HUES64 (cell line): ENCODE results near the gene EPG5.

ENCODE experiments used
- H3K27ac ChIP-seq: 2 replicates; pipeline ENCODE4 v1.7.0; 2013; ENCODE audit warnings: low read depth, low read length, inconsistent platforms
- H3K27me3 ChIP-seq: 2 replicates; pipeline ENCODE4 v1.6.1; 2013; ENCODE audit warnings: mild to moderate bottlenecking, low read length; ENCODE audit not compliant: insufficient read depth
- H3K36me3 ChIP-seq: 2 replicates; pipeline ENCODE4 v1.6.1; 2013; ENCODE audit warnings: mild to moderate bottlenecking, low read length; ENCODE audit not compliant: insufficient read depth
- H3K4me1 ChIP-seq: 2 replicates; pipeline ENCODE4 v1.6.1; 2013; ENCODE audit warnings: mild to moderate bottlenecking, low read length, moderate library complexity; ENCODE audit not compliant: insufficient read depth
- H3K4me3 ChIP-seq: 2 replicates; pipeline ENCODE4 v1.5.1; 2013; ENCODE audit warnings: mild to moderate bottlenecking, low read length, moderate library complexity
- H3K9ac ChIP-seq: 2 replicates; pipeline ENCODE4 v1.6.1; 2013; ENCODE audit warnings: mild to moderate bottlenecking, low read depth, low read length
- H3K9me3 ChIP-seq: 2 replicates; pipeline ENCODE4 v1.6.1; 2013; ENCODE audit warnings: low read depth, low read length; ENCODE audit not compliant: insufficient read depth
- WGBS: fragments of 150-250, 120-280 bp; methylation state at CpG from one replicate; pipeline ENCODE4 v1.1.7; 2013; ENCODE audit warnings: missing lambda C conversion rate; 5-methylcytosine and 5-hydroxymethylcytosine counted together

Gene EPG5

GRCh38 chr18:45913276-45913675, 53.9 kb downstream of the EPG5 start:
- Histone ChIP-seq H3K4me3 (no peak overlapping the region), H3K9me3 (no peaks in the 10 kb centered on the region), H3K27ac (no peak overlapping the region), H3K9ac (no peak overlapping the region), H3K36me3 (peaks cover 72% of the 10 kb centered on the region), H3K4me1 (no peaks in the 10 kb centered on the region), H3K27me3 (no peaks in the 10 kb centered on the region)
- WGBS: 96% methylated on average over 4 of the region's 4 CpGs

GRCh38 chr18:45910405-45911023, 56.6 kb downstream of the EPG5 start:
- Histone ChIP-seq H3K36me3 (peaks cover 67% of the 10 kb centered on the region), H3K9ac (no peak overlapping the region), H3K4me1 (no peaks in the 10 kb centered on the region), H3K27ac (no peak overlapping the region), H3K9me3 (no peaks in the 10 kb centered on the region), H3K4me3 (no peak overlapping the region), H3K27me3 (no peaks in the 10 kb centered on the region)
- 55% methylated on average over 4 of the region's 4 CpGs for WGBS

- H3K9ac ChIP-seq: no peak overlapping the region
- H3K4me1 ChIP-seq: no peaks in the 10 kb centered on the region
- H3K27me3 ChIP-seq: no peaks in the 10 kb centered on the region
- no peak overlapping the region for H3K4me3 ChIP-seq
- H3K36me3 ChIP-seq: peaks cover 74% of the 10 kb centered on the region
- no CpG with 5 or more reads among the region's 1 CpG for WGBS
- H3K27ac ChIP-seq: no peak overlapping the region
- no peaks in the 10 kb centered on the region for H3K9me3 ChIP-seq
These were observed 65.4 kb downstream of the EPG5 start for GRCh38 chr18:45901654-45902210.

GRCh38 chr18:45900623-45901022, 66.5 kb downstream of the EPG5 start:
- no peak overlapping the region for H3K9ac ChIP-seq
- no peaks in the 10 kb centered on the region for H3K27me3 ChIP-seq
- no peaks in the 10 kb centered on the region for H3K4me1 ChIP-seq
- peaks cover 74% of the 10 kb centered on the region for H3K36me3 ChIP-seq
- H3K27ac ChIP-seq: no peak overlapping the region
- no peak overlapping the region for H3K4me3 ChIP-seq
- WGBS: 95% methylated on average over 4 of the region's 4 CpGs
- H3K9me3 ChIP-seq: no peaks in the 10 kb centered on the region

- Histone ChIP-seq H3K4me3 (no peak overlapping the region), H3K27ac (no peak overlapping the region), H3K9me3 (no peaks in the 10 kb centered on the region), H3K27me3 (no peaks in the 10 kb centered on the region), H3K9ac (no peak overlapping the region), H3K4me1 (no peaks in the 10 kb centered on the region), H3K36me3 (peaks cover 45% of the 10 kb centered on the region)
These were observed 70.1 kb downstream of the EPG5 start for GRCh38 chr18:45896991-45897390.

- Histone ChIP-seq H3K27me3 (no peaks in the 10 kb centered on the region), H3K9ac (no peak overlapping the region), H3K27ac (no peak overlapping the region), H3K9me3 (no peaks in the 10 kb centered on the region), H3K36me3 (peaks cover 40% of the 10 kb centered on the region), H3K4me3 (no peak overlapping the region), H3K4me1 (no peaks in the 10 kb centered on the region)
- 98% methylated on average over 7 of the region's 7 CpGs for WGBS
These were observed 70.7 kb downstream of the EPG5 start for GRCh38 chr18:45896452-45896851.

- whole genome bisulfite sequencing: 100% methylated on average over 1 of the region's 1 CpG
- Histone ChIP-seq H3K4me3 (no peak overlapping the region), H3K4me1 (no peaks in the 10 kb centered on the region), H3K36me3 (peaks cover 30% of the 10 kb centered on the region), H3K27ac (no peak overlapping the region), H3K9ac (no peak overlapping the region), H3K9me3 (no peaks in the 10 kb centered on the region), H3K27me3 (no peaks in the 10 kb centered on the region)
These were observed 71.8 kb downstream of the EPG5 start for GRCh38 chr18:45895339-45895738.

- Histone ChIP-seq H3K9me3 (no peaks in the 10 kb centered on the region), H3K4me3 (no peak overlapping the region), H3K27ac (no peak overlapping the region), H3K4me1 (no peaks in the 10 kb centered on the region), H3K36me3 (peaks cover 29% of the 10 kb centered on the region), H3K9ac (no peak overlapping the region), H3K27me3 (no peaks in the 10 kb centered on the region)
- 94% methylated on average over 2 of the region's 3 CpGs for WGBS
These were observed 72.3 kb downstream of the EPG5 start for GRCh38 chr18:45894818-45895217.

GRCh38 chr18:45891806-45892205, 75.3 kb downstream of the EPG5 start:
- no peak overlapping the region for H3K9ac ChIP-seq
- H3K27ac ChIP-seq: no peak overlapping the region
- H3K4me3 ChIP-seq: no peak overlapping the region
- H3K4me1 ChIP-seq: no peaks in the 10 kb centered on the region
- H3K27me3 ChIP-seq: no peaks in the 10 kb centered on the region
- WGBS: 100% methylated on average over 2 of the region's 2 CpGs
- no peaks in the 10 kb centered on the region for H3K9me3 ChIP-seq
- peaks cover 23% of the 10 kb centered on the region for H3K36me3 ChIP-seq

GRCh38 chr18:45890606-45891005, 76.5 kb downstream of the EPG5 start:
- Histone ChIP-seq H3K4me3 (no peak overlapping the region), H3K4me1 (no peaks in the 10 kb centered on the region), H3K27ac (no peak overlapping the region), H3K36me3 (peaks cover 22% of the 10 kb centered on the region), H3K9me3 (no peaks in the 10 kb centered on the region), H3K27me3 (no peaks in the 10 kb centered on the region), H3K9ac (no peak overlapping the region)
- 100% methylated on average over 1 of the region's 1 CpG for WGBS

GRCh38 chr18:45889419-45890064, 77.6 kb downstream of the EPG5 start:
- WGBS: 96% methylated on average over 3 of the region's 3 CpGs
- no peak overlapping the region for H3K9ac ChIP-seq
- no peak overlapping the region for H3K4me3 ChIP-seq
- H3K27ac ChIP-seq: no peak overlapping the region
- H3K27me3 ChIP-seq: no peaks in the 10 kb centered on the region
- peaks cover 22% of the 10 kb centered on the region for H3K36me3 ChIP-seq
- H3K9me3 ChIP-seq: no peaks in the 10 kb centered on the region
- H3K4me1 ChIP-seq: no peaks in the 10 kb centered on the region
